Measurements from ENCODE around the gene TNS1. TPM values are rescaled to one million over a fixed set of nuclear protein-coding genes. Genes with fewer than 3 reads are reported as not detected.

The TNS1 gene
- total RNA-seq, 1 experiment from 2014 or later: 3.4 TPM

- H3K79me2 ChIP-seq (ENCODE audit: insufficient read depth, low read length): no peaks in the 10 kb centered on the region
- H3K4me2 ChIP-seq (ENCODE audit: insufficient read depth, insufficient read length, low read length): no peak overlapping the region
- H3K23ac ChIP-seq (ENCODE audit: insufficient read length, low read depth, low read length): no peak overlapping the region
- no peak overlapping the region for H3K14ac ChIP-seq (ENCODE audit: insufficient read depth, low read length)
- Mint-ChIP-seq H3K9me3 (no peaks in the 10 kb centered on the region), H3K4me3 (no peak overlapping the region), H3K27me3 (ENCODE audit: low read depth) (peaks cover 7% of the 10 kb centered on the region), H3K36me3 (ENCODE audit: insufficient read depth in 1 of 3, low read depth in 3 of 3) (no peaks in the 10 kb centered on the region), H3K27ac (no peak overlapping the region), H3K4me1 (peaks cover 16 to 18% of the 10 kb centered on the region in 2 experiments)
- no peak overlapping the region for H3K56ac ChIP-seq (ENCODE audit: insufficient read length, low read depth, low read length)
- no peak for DNase-seq
- no peaks in the 10 kb centered on the region for H3K27me3 ChIP-seq (ENCODE audit: insufficient read depth, low read length)
- no peak overlapping the region for H4K91ac ChIP-seq (ENCODE audit: insufficient read length, low read depth, low read length)
- no peaks in the 10 kb centered on the region for H4K20me1 ChIP-seq (ENCODE audit: control insufficient read depth, insufficient read depth, insufficient read length)
- no peak overlapping the region for H2BK120ac ChIP-seq (ENCODE audit: low read depth, low read length, poor library complexity, severe bottlenecking)
- H2BK20ac ChIP-seq (ENCODE audit: low read depth, low read length, poor library complexity, severe bottlenecking): no peak overlapping the region
- H2BK15ac ChIP-seq (ENCODE audit: low read depth, low read length): no peak overlapping the region
- no peak overlapping the region for H4K5ac ChIP-seq (ENCODE audit: insufficient read length, low read depth, low read length)
- no peaks in the 10 kb centered on the region for H3K9me3 ChIP-seq (ENCODE audit: control insufficient read depth, low read depth, low read length)
- H3K9ac ChIP-seq (ENCODE audit: extremely low read depth, insufficient read length, low read length): no peak overlapping the region
- H3K23me2 ChIP-seq (ENCODE audit: insufficient read length, low read depth, low read length, poor library complexity, severe bottlenecking): no peaks in the 10 kb centered on the region
- H2AK5ac ChIP-seq (ENCODE audit: insufficient read length, low read length): no peak overlapping the region
- no peak overlapping the region for H2BK5ac ChIP-seq (ENCODE audit: insufficient read length, low read length)
- no peak for TF ChIP-seq CTCF (conservative IDR thresholded peaks at IDR 0.05)
- no peaks in the 10 kb centered on the region for H3K79me1 ChIP-seq (ENCODE audit: insufficient read depth, low read depth, low read length, poor library complexity, severe bottlenecking)
- H3K18ac ChIP-seq (ENCODE audit: insufficient read length, low read depth, low read length): no peak overlapping the region
- H3K4me1 ChIP-seq (ENCODE audit: insufficient read depth, low read length): no peaks in the 10 kb centered on the region; the same call in 1 of the 2 replicates
- H3K27ac ChIP-seq (ENCODE audit: insufficient read length, low read depth, low read length): no peak overlapping the region
- no peak overlapping the region for H2AFZ ChIP-seq (ENCODE audit: low read length)
- no peak overlapping the region for H4K8ac ChIP-seq (replicated peaks; ENCODE audit: insufficient read length, low read depth, low read length)
- WGBS (ENCODE audit: extremely low coverage, insufficient read length, low lambda C conversion rate): no CpG with 5 or more reads among the region's 6 CpGs
- no peak overlapping the region for H2BK12ac ChIP-seq (ENCODE audit: insufficient read length, low read depth, low read length)
- no peak overlapping the region for H3T11ph ChIP-seq (ENCODE audit: low read length)
- no peak overlapping the region for H3K4ac ChIP-seq (ENCODE audit: low read depth, low read length)
Measured at GRCh38 chr2:217953531-217953932, 49.3 kb downstream of the TNS1 start.
